Measurements from ENCODE around the gene GLRX. TPM values are rescaled to one million over a fixed set of nuclear protein-coding genes. Genes with fewer than 3 reads are reported as not detected.

The GLRX gene
- total and polyA plus RNA-seq, 10 of the 15 experiments (the other 5 are each of a cell fraction or from before 2014, with no cell fraction given) = 63.0 to 366 (median 186) TPM

DNA sequence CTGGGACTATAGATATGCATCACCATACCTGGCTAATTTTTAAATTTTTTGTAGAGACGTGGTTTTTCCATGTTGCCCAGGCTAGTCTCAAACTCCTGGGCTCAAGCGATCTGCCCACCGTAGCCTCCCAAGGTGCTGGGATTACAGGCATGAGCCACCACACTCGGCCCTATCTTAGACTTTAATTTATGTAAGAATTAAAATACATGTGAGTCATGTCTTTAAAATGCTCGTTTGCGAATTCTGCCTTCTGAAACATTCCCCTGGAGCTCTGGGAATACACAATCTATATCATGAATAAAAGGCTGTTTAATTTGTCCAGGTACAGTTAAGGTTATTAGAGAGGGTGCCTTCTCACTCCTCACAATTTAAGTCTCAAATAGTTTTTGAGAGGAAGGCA, 58.6 kb downstream of the GLRX start:
- ChIA-PET CTCF (interaction anchor here (0.6 kb wide), 1 partner anchor 39 kb away, joined by 3 read pairs; no protein-coding TSS in a partner anchor), POLR2A (interaction anchor here (0.6 to 1.2 kb wide), 3 partner anchors 74 to 1403 kb away, joined by 3 to 4 read pairs (median 4); no protein-coding TSS in a partner anchor), SMC1A (ENCODE audit: uncharacterized antibody, unreplicated experiment) (interaction anchor here (0.5 to 1.1 kb wide), 4 partner anchors 25 to 797 kb away, joined by 3 read pairs; no protein-coding TSS in a partner anchor), RAD21 (ENCODE audit: unreplicated experiment) (no interaction called here)
- H2AFZ ChIP-seq (ENCODE audit: control insufficient read depth, low read depth, low read length) = no peak overlapping the region
- H3K4me3 ChIP-seq = no peak overlapping the region
- H3K4me2 ChIP-seq (ENCODE audit: control insufficient read depth, insufficient read depth) = no peak overlapping the region
- H3K9me3 ChIP-seq (replicated peaks; ENCODE audit: control insufficient read depth, insufficient read depth, low read length) = no peaks in the 10 kb centered on the region
- H4K20me1 ChIP-seq (ENCODE audit: control insufficient read depth, insufficient read depth) = no peaks in the 10 kb centered on the region
- in situ Hi-C loops (cut with MboI) (no loop called here), intact Hi-C loops (cut with micrococcal nuclease; ENCODE audit: unreplicated experiment) (no loop called here)
- H3K4me1 ChIP-seq (ENCODE audit: control insufficient read depth, insufficient read depth, low read length) = peaks cover 16% of the 10 kb centered on the region
- no peaks in the 10 kb centered on the region for H3K79me2 ChIP-seq (ENCODE audit: control insufficient read depth, insufficient read depth, low read length)
- no peak for TF ChIP-seq SRF (IDR thresholded peaks at IDR 0.05; ENCODE audit: low read depth in 2 of 2, low read length in 2 of 2)
- TF ChIP-seq CBX3 (IDR thresholded peaks at IDR 0.05; ENCODE audit: borderline replicate concordance, low read depth) = no peak
- TF ChIP-seq ZNF217 (IDR thresholded peaks at IDR 0.05) = no peak
- no peak for TF ChIP-seq PAX8 (IDR thresholded peaks at IDR 0.05)
- BruUV-seq (replicated peaks) = no TSS peak
- H3K9ac ChIP-seq (ENCODE audit: control insufficient read depth, insufficient read depth, low read length) = no peak overlapping the region
- FAIRE-seq (no peak), ATAC-seq (no peak), DNase-seq (ENCODE audit: low read depth, low spot score) (no peak)
- 92% methylated on average over 6 of the region's 6 CpGs for WGBS (ENCODE audit: insufficient coverage, insufficient replicate concordance, low lambda C conversion rate, missing lambda C conversion rate)
- H3K36me3 ChIP-seq (ENCODE audit: control insufficient read depth in 2 of 2, insufficient read depth in 2 of 2, low read length in 1 of 2) = no peaks in the 10 kb centered on the region
- no peak overlapping the region for H3K27ac ChIP-seq (ENCODE audit: control insufficient read depth, insufficient read depth)
- no peaks in the 10 kb centered on the region for H3K27me3 ChIP-seq (replicated peaks in 1 of 2; ENCODE audit: control insufficient read depth in 2 of 2, insufficient read depth in 2 of 2, low read length in 1 of 2)

Other genes with a start within 250 kb of the GLRX start
- 0.82 and 1.1 TPM in 2 replicates for gene GPR150, start 202.6 kb downstream of the GLRX start, total RNA-seq (2014; rRNA removed)
- gene GPR150, start 202.6 kb downstream of the GLRX start, total RNA-seq (2014; rRNA removed; fragmentation: Illumina TruSeq; extraction: Trizol) = 0.13 and 0.18 TPM in 2 replicates
- gene GPR150, start 202.6 kb downstream of the GLRX start, total RNA-seq (2021) = 0.92 and 1.3 TPM in 2 replicates
- 0.08 and 0.16 TPM in 2 replicates for gene GPR150, start 202.6 kb downstream of the GLRX start, polyA plus RNA-seq (2011; rRNA removed)
- 0.37 and 0.43 TPM in 2 replicates for gene GPR150, start 202.6 kb downstream of the GLRX start, polyA plus RNA-seq (2014; fragmentation: Illumina TruSeq; extraction: Trizol)
- under 1 TPM in 1 of 2 experiments, not detected in 1; 0.13 TPM for gene GPR150, start 202.6 kb downstream of the GLRX start, polyA plus RNA-seq (2014; fragmentation: Nextera tagmentation; extraction: Ambion mirVana)
- gene GPR150, start 202.6 kb downstream of the GLRX start, polyA plus RNA-seq (2014; rRNA removed) = 0.77 and 1.1 TPM in 2 replicates
- gene GPR150, start 202.6 kb downstream of the GLRX start, polyA plus RNA-seq (2016; fragmentation: Nextera tagmentation; extraction: Ambion mirVana) = under 1 TPM; 0.16 to 0.76 TPM
- gene RFESD, start 175.9 kb downstream of the GLRX start, total RNA-seq (2014; rRNA removed) = 3.3 and 3.4 TPM in 2 replicates
- 3.9 and 4.2 TPM in 2 replicates for gene RFESD, start 175.9 kb downstream of the GLRX start, total RNA-seq (2014; rRNA removed; fragmentation: Illumina TruSeq; extraction: Trizol)
- gene RFESD, start 175.9 kb downstream of the GLRX start, total RNA-seq (2021) = 2.9 and 5.7 TPM in 2 replicates
- 5.7 and 10.9 TPM in 2 replicates for gene RFESD, start 175.9 kb downstream of the GLRX start, polyA plus RNA-seq (2011; rRNA removed)
- gene RFESD, start 175.9 kb downstream of the GLRX start, polyA plus RNA-seq (2014; fragmentation: Illumina TruSeq; extraction: Trizol) = 1.9 and 3.3 TPM in 2 replicates
- gene RFESD, start 175.9 kb downstream of the GLRX start, polyA plus RNA-seq (2014; fragmentation: Nextera tagmentation; extraction: Ambion mirVana) = 10 to 100 TPM; 14.0 to 14.7 TPM
- 1.4 and 1.9 TPM in 2 replicates for gene RFESD, start 175.9 kb downstream of the GLRX start, polyA plus RNA-seq (2014; rRNA removed)
- gene RFESD, start 175.9 kb downstream of the GLRX start, polyA plus RNA-seq (2016; fragmentation: Nextera tagmentation; extraction: Ambion mirVana) = 1 to 10 TPM; 5.9 to 6.8 TPM
- gene SPATA9, start 139.7 kb downstream of the GLRX start, total RNA-seq (2014; rRNA removed) = 0.11 and 0.16 TPM in 2 replicates
- 0.18 TPM in 1 of 2 replicates, not detected in the other for gene SPATA9, start 139.7 kb downstream of the GLRX start, total RNA-seq (2014; rRNA removed; fragmentation: Illumina TruSeq; extraction: Trizol)
- gene SPATA9, start 139.7 kb downstream of the GLRX start, total RNA-seq (2021) = 0.35 TPM in 1 of 2 replicates, not detected in the other
- 0.33 and 0.46 TPM in 2 replicates for gene SPATA9, start 139.7 kb downstream of the GLRX start, polyA plus RNA-seq (2011; rRNA removed)
- gene SPATA9, start 139.7 kb downstream of the GLRX start, polyA plus RNA-seq (2014; fragmentation: Illumina TruSeq; extraction: Trizol) = 0.13 TPM in 1 of 2 replicates, not detected in the other
- gene SPATA9, start 139.7 kb downstream of the GLRX start, polyA plus RNA-seq (2014; fragmentation: Nextera tagmentation; extraction: Ambion mirVana) = under 1 TPM; 0.16 to 0.49 TPM
- gene SPATA9, start 139.7 kb downstream of the GLRX start, polyA plus RNA-seq (2014; rRNA removed) = 0.15 and 0.22 TPM in 2 replicates
- gene SPATA9, start 139.7 kb downstream of the GLRX start, polyA plus RNA-seq (2016; fragmentation: Nextera tagmentation; extraction: Ambion mirVana) = under 1 TPM; 0.16 to 0.24 TPM
- 9.6 and 12.3 TPM in 2 replicates for gene RHOBTB3, start 91.4 kb downstream of the GLRX start, total RNA-seq (2014; rRNA removed)
- 9.1 and 11.0 TPM in 2 replicates for gene RHOBTB3, start 91.4 kb downstream of the GLRX start, total RNA-seq (2014; rRNA removed; fragmentation: Illumina TruSeq; extraction: Trizol)
- gene RHOBTB3, start 91.4 kb downstream of the GLRX start, total RNA-seq (2021) = 8.0 and 10.6 TPM in 2 replicates
- gene RHOBTB3, start 91.4 kb downstream of the GLRX start, polyA plus RNA-seq (2011; rRNA removed) = 39.2 and 42.8 TPM in 2 replicates
- 7.6 and 13.1 TPM in 2 replicates for gene RHOBTB3, start 91.4 kb downstream of the GLRX start, polyA plus RNA-seq (2014; fragmentation: Illumina TruSeq; extraction: Trizol)
- 1 to 10 TPM; 3.6 to 4.1 TPM for gene RHOBTB3, start 91.4 kb downstream of the GLRX start, polyA plus RNA-seq (2014; fragmentation: Nextera tagmentation; extraction: Ambion mirVana)
- gene RHOBTB3, start 91.4 kb downstream of the GLRX start, polyA plus RNA-seq (2014; rRNA removed) = 5.9 and 8.5 TPM in 2 replicates
- gene RHOBTB3, start 91.4 kb downstream of the GLRX start, polyA plus RNA-seq (2016; fragmentation: Nextera tagmentation; extraction: Ambion mirVana) = 1 to 10 TPM; 8.7 to 9.7 TPM
- gene ELL2, start 139.1 kb upstream of the GLRX start, total RNA-seq (2014; rRNA removed) = 59.9 and 61.6 TPM in 2 replicates
- 83.8 and 87.5 TPM in 2 replicates for gene ELL2, start 139.1 kb upstream of the GLRX start, total RNA-seq (2014; rRNA removed; fragmentation: Illumina TruSeq; extraction: Trizol)
- gene ELL2, start 139.1 kb upstream of the GLRX start, total RNA-seq (2021) = 76.1 and 76.9 TPM in 2 replicates
- gene ELL2, start 139.1 kb upstream of the GLRX start, polyA plus RNA-seq (2011; rRNA removed) = 91.4 and 122 TPM in 2 replicates
- gene ELL2, start 139.1 kb upstream of the GLRX start, polyA plus RNA-seq (2014; fragmentation: Illumina TruSeq; extraction: Trizol) = 64.9 and 73.3 TPM in 2 replicates
- gene ELL2, start 139.1 kb upstream of the GLRX start, polyA plus RNA-seq (2014; fragmentation: Nextera tagmentation; extraction: Ambion mirVana) = 10 to 100 TPM; 24.2 to 34.4 TPM
- 46.4 and 47.7 TPM in 2 replicates for gene ELL2, start 139.1 kb upstream of the GLRX start, polyA plus RNA-seq (2014; rRNA removed)
- 10 to 100 TPM; 50.2 to 53.1 TPM for gene ELL2, start 139.1 kb upstream of the GLRX start, polyA plus RNA-seq (2016; fragmentation: Nextera tagmentation; extraction: Ambion mirVana)